Measurements from ENCODE around the gene SETBP1.

- TF ChIP-seq KDM5A (IDR thresholded peaks at IDR 0.05; ENCODE audit: borderline replicate concordance, low read length) (no peak), FOXA3 (CRISPR knock-in tag; IDR thresholded peaks at IDR 0.05) (no peak), CTCF (CRISPR knock-in tag; IDR thresholded peaks at IDR 0.05) (no peak), ATF3 (CRISPR knock-in tag; IDR thresholded peaks at IDR 0.05) (no peak), ZNF414 (CRISPR knock-in tag; IDR thresholded peaks at IDR 0.05) (no peak)
Measured at GRCh38 chr18:44652722-44653121, 28.0 kb upstream of the SETBP1 start.
